Subcutaneous adipose tissue (tissue), 4 donors: ENCODE results near the gene CBFA2T2. TPM values are rescaled to one million over a fixed set of nuclear protein-coding genes. Genes with fewer than 3 reads are reported as not detected.

ENCODE experiments used
- total RNA-seq, 4 donors: library from RNA; depleted of rRNA; stranded (reverse); fragments of >200 nt; gene quantifications; one replicate each; pipeline ENCODE4 v1.1.0, GENCODE V29; 2016
- TF ChIP-seq, protein P1 (sequence below): fragments of 450-650 bp; IDR thresholded peaks from one replicate; pipeline ENCODE4 v1.5.1; 2016; ENCODE audit warnings: low read depth, mild to moderate bottlenecking, control low read depth, antibody characterized with exemption, moderate library complexity

Gene CBFA2T2
- total RNA-seq, 4 donors from 2014 or later: 8.5 to 13.4 (median 10.0) TPM

DNA sequence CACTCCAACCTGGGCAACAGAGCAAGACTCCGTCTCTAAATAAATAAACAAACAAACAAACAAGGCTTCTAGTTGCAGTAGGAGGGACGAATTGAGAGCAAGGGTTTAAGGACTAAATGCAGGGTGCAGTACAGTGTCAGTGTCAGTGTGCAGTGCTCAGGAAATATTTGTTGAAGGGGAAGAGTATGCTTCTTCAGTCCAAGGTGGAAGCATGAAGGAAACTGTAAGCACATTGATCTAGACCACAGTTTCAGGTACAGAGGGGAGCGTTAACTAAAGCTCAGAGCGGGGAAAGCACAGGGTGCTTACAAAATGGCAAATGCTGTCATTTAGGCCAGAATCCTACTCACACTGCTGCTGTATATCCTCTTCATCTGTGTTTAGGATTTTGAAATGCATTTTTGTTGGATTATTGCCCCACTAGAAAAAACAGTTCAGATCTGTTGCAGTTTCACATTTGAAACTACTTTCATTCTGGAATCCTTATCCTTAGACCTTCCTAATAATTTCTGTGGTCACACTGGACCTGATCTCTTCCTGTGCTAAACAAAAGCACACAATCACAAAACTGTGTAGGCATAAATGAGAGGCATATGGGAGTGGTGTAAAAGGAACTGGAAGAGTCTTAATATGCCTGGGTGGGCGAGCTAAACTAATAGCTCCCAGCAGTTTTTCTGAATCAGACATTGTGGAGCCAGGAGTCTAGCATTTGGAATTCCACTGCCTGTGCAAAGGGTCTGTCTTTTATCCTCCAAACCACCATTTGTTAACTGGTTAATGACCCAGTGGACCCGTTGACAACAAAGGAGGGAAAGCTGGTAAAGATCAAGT, 41.4 kb downstream of the CBFA2T2 start:
- TF ChIP-seq, protein P1, sequence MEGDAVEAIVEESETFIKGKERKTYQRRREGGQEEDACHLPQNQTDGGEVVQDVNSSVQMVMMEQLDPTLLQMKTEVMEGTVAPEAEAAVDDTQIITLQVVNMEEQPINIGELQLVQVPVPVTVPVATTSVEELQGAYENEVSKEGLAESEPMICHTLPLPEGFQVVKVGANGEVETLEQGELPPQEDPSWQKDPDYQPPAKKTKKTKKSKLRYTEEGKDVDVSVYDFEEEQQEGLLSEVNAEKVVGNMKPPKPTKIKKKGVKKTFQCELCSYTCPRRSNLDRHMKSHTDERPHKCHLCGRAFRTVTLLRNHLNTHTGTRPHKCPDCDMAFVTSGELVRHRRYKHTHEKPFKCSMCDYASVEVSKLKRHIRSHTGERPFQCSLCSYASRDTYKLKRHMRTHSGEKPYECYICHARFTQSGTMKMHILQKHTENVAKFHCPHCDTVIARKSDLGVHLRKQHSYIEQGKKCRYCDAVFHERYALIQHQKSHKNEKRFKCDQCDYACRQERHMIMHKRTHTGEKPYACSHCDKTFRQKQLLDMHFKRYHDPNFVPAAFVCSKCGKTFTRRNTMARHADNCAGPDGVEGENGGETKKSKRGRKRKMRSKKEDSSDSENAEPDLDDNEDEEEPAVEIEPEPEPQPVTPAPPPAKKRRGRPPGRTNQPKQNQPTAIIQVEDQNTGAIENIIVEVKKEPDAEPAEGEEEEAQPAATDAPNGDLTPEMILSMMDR: no peak

DNA sequence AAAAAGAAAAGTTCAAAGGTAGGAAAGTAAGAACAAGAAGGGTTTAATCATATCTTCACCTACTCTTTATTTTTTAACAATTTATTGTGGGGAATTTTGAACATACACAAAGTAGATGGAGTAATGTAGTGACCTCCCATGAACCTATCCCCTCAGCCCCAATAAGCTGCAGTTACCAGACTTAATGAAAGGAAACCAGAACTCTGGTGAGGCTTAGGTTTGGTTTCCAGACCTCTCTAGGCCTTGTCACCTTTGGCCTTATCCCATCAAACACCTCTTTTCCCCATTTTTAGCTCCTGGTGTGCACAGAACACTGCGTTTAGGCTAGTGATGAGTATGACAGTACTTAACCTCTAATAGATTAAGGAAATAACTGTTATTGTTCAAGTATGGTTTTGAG, 42.0 kb downstream of the CBFA2T2 start:
- TF ChIP-seq, protein P1: no peak

DNA sequence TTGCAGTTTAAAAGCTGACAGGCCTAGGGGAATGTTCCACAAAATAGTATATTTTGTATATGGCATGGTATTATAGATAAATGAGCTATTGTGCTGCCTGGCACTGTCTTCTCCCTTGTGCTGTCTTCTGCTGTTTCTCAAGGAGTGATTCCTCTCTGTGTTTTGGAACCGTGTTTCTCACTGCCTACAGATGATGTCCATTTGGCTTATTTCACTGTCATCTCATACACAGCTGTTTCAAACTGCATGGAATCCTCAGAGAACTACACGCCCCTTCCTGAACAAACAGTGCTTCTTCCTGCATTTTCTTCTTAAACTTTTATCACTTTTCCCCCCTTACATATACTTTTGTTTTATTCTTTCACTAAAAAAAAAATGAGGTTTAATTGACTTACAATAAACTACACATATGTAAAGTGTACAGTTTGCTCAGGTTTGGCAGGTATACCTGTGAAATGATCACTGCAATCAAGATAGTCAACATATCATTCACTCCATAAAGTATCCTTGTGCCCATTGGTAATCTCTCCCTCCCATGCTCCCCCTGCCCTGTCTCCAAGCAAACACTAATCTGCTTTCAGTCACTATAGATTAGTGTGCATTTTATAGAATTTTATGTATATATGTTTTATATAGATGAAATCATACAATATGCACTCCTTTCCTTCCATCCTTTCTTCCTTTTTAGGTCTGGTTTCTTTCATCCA, 43.0 kb downstream of the CBFA2T2 start:
- TF ChIP-seq, protein P1: no peak

DNA sequence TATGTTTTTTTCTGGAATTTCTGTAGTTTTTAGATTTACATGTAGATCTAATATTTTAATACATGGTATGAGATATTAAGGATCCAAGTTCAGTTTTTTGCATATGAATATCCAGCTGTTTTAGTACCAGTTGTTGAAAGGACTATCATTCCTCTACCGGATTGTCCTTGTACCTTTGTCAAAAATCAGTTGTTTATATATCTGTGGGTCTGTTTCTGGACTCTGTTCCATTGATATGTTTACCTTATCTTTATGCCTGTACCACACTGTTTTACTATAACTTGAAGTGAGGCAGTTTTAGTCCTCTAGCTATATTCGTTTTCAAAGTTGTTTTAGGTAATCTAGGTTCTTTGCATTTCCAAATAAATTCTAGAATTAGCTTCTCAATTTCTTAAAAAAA, 47.7 kb downstream of the CBFA2T2 start:
- TF ChIP-seq, protein P1: no peak

DNA sequence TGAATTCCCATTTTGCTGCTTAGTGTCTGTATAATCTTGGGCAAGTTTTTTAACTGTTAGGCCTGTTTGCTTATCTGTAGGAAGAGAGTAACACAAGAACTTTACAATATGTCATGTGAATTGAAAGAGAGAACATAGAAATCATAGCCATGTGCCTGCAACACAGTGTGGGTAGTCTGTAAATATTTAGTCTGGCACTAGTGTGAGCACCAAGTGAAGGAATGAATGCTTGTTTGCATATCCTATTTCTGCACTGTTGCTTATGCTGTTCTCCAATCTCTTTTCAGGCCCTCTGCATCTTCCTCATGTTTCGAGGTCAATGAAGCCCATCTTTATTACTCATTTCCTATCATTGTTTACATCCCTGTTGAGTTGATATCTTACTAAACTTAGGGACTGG, 49.2 kb downstream of the CBFA2T2 start:
- TF ChIP-seq, protein P1: no peak

DNA sequence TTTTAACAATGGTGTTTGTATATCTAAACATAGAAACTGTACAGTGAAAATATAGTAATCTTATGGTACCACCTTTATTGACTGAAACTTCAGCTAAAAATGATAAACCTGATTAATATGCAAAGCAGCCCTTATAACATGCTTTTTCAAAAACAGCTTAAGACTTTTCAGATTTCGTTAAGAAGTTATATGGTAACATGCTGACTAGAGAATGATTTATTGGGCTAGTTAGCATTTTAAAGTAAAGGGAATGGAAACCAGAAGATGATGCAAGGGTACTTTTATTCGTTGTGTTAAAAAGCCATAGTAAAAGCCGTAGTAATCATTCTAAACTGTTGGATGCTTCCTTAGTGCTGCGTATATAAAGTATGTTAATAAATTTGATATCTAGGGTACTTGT, 50.5 kb downstream of the CBFA2T2 start:
- TF ChIP-seq, protein P1: no peak

DNA sequence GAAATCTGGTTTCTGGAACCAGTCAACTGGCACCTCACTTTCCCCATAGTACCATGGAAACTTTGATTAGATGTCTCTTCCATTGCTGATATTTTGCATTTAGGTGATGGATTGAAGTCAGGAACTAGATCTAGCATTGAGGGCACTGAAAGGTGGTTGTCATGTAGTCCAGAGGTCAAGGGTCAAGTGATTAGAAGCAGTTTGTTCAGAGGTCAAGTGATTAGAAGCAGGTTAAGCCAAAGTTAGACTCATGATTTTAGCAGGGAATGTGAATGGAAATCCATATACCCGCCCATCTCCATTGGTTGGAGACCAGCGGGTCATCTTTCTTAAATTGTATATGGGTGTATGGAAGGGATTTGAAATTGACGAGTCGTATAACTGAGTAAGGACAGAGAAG, 51.2 kb downstream of the CBFA2T2 start:
- TF ChIP-seq, protein P1: no peak
